GM21576 (cell line): ENCODE results near the gene RIPOR3.
"Not testable (repeated sequence)": the region's sequence is repeated elsewhere in the genome, so short reads cannot be mapped to it uniquely, and the experiment has no call there.

Experiments
- ATAC-seq: cut with Tn5 transposase; IDR thresholded peaks from one replicate; pipeline ENCODE4 v1.9.1; 2021; ENCODE audit warnings: mild to moderate bottlenecking, moderate library complexity; ENCODE audit not compliant: unreplicated experiment

The RIPOR3 gene

DNA sequence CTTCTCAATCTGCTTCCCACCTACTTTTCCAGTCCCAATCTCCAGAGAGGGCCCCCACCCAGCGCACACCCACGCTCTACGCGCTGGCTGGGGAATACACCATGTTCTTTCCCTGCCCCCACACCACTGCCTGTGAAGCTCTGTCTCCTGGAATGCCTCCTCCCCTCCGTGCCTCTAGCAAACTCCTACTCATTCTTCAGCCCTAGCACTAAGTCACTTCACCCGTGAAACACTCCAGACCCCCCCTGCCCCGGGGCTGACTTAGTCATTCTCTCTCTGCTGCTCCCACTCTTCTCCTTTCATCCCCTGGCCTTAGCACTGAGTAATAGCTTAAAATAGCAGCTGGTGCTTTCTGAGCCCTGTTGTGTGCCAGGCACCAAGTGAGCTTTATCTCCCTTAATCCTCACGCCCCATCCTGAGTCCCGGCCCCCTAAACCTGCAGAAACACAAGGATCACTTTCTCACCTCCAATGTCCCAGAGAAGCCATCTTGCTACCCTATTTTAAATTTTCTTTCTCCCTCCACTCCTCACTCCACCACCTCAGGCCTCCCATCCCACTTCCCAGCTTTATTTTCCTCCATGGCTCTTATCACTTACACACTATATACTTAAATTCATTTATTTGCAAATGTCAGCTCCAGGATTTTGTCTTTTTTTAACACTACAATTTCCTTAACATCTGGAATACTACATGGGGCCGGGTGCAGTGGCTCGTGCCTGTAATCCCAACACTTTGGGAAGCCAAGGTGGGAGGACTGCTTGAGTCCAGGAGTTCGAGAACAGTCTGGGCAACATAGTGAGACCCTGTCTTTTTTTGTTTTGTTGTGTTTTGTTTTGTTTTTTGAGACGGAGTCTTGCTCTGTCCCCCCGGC is 33.7 kb upstream of the RIPOR3 start:
- ATAC-seq: no peak

DNA sequence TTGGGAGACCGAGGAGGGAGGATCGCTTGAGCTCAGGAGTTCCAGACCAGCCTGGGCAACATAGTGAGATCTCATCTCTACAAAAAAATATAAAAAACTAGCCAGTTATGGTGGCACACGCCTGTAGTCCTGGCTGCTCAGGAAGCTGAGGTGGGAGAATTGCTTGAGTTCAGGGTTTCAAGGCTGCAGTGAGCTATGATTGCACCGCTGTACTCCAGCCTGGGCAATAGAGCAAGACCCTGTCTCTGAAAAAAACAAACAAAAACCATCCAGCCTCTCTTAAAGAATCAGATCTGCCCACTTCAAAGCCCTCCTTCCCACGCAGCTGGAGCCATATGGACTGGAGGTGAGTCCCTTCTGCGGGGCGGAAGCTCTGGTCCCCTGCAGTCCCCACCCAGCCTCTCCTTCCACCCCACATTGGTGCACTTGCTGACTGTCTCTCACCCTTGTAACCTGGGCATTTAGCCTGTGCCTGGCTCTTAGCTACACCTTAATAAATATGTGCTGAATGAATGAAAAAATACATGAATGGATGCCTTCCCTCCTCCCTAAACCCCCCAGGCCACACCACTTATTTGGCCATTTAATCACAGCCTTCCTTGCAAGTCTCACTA is 32.9 kb upstream of the RIPOR3 start:
- ATAC-seq: no peak

DNA sequence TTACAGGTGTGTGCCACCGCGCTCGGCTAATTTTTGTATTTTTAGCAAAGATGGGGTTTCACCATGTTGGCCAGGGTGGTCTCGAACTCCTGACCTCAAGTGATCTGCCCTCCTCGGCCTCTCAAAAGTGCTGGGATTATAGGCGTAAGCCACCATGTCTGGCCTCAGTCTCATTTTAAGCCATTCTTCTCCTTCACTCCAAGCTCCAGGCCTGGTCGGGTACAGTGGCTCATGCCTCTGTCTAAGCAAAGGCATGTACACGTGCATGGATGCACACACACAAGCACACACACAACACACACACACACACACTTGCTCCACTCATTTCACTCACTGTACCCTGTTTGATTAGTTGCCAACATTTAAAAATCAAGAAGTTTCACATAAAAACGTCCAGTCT is 32.3 kb upstream of the RIPOR3 start:
- no peak for ATAC-seq

DNA sequence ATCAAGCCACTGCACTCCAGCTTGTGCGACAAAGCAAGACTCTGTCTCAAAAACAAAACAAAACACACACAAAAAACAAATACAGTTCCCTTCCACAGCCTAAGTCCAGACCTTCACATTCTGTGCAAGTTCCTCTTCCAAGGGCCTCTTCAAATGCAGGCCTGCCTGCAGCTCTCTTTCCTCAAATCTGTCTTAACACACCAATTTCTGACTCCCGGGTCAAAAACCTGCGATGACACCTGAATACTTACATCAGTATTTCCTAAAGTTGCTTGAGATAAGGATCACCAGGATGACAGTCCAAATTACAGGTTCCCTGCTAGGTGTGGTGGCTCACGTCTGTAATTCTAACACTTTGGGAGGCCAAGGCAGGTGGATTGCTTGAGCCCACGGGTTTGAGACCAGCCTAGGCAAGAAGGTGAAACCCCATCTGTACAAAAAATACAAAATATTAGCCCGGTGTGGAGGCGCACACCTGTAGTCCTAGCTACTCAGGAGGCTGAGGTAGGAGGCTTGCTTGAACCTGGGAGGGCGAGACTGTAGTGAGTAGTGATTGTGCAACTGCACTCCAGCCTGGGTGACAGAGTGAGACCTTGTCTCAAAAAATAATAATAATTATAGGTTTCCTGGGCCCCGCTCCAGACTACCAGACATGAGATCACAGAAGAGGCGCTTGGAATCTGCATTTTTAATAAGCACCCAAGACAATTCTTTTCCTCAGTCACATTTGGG is 31.2 kb upstream of the RIPOR3 start:
- no peak for ATAC-seq

DNA sequence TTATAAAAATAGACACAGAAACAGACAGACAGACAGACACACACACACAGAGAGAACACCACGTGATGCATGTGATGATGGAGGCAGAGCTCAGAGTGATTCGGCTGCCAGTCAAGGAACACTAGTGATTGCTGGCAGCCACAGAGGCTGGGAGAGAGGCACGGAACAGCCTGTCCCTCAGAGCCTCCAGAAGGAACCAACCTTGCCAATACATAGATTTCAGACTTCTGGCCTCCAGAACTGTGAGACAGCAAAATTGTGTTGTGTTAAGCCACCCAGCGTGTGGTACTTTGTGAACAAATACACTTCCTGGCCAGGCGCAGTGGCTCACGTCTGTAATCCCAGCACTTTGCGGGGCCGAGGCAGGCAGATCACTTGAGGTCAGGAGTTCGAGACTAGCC is 30.5 kb upstream of the RIPOR3 start:
- ATAC-seq: no peak

DNA sequence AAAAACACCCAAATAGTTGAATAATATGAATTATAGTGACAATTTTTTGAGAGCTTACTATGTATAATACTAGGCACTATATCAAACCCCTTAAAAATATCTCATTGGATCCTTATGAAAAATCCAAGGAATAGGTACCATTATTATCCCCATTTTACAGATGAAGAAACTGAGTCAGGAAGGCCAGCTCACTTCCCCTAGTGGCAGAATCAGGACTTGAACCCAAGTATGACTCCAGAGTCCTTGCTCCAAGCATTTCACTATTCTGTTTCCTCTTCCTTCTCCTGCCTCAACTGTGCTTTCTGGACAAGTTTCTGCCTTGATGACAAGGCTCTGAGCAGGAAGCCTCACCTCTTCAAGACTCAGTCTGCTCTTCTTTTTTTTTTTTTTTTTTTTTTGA is 29.2 kb upstream of the RIPOR3 start:
- no peak for ATAC-seq

DNA sequence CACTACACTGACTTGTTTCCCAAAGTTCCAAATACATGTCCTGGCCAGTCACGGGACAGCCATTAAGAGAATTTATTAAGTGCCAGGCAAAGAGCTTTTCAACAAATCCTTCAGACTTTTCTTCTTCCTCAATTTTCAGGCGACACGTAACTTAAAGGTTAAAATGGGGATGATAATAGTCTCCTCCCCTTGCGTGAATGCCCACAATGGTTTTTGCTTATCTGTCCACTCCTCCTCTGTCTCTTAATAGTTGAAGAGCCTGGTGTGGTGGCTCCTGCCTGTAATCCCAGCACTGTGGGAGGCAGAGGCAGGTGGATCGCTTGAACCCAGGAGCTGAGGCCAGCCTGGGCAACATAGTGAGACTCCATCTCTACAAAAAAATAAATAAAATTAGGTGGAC is 28.7 kb upstream of the RIPOR3 start:
- ATAC-seq: no peak

DNA sequence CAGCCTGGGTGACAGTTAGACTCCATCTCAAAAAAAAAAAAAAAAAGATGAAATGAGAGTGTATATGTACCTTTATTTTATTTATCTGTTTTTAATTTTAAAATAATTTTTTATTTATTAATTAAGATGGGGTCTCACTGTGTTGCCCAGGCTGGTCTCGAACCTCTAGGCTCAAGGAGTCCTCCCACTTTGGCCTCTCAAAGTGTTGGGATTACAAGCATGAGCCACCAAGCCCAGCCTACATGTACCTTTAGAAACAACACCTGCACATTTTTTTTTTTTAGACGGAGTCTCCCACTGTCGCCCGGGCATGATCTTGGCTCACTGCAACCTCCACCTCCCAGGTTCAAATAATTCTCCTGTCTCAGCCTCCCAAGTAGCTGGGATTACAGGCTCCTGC is 28.0 kb upstream of the RIPOR3 start:
- no peak for ATAC-seq

DNA sequence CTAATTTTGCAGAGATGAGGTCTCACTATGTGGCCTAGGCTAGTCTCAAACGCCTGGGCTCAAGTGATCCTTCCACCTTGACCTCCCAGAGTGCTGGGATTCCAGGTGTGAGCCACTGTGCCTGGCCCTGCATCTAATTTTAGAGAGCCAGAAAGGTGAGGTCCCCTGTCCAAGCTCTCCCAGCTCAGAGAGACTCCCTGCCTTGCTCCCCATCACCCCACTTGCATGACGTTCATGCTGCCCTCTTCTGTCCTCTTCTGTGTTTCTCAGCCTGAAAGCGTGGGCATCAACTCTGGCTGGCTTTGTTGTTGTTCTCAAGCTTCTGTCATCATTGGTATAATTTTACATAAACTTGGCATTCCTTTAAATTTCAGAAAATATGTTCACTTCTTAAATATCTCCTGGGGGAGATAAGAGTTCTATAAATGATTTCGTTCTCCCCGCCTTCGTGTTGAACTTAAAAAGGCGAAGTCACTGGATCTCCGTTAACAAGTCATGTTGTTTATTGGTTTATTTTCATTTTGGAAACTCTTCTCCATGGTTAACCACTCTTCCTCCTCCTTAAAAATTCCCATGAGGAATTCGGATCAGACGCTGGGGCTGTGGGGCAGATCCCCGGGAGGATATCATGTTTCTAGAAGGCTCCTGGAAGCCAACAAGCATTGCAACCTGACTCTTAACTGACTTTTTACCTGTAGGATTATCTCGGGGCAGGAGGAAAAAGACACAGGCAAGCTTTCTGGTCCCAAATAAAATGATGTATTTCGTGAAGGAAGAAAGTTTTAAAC is 26.8 kb upstream of the RIPOR3 start:
- no peak for ATAC-seq

DNA sequence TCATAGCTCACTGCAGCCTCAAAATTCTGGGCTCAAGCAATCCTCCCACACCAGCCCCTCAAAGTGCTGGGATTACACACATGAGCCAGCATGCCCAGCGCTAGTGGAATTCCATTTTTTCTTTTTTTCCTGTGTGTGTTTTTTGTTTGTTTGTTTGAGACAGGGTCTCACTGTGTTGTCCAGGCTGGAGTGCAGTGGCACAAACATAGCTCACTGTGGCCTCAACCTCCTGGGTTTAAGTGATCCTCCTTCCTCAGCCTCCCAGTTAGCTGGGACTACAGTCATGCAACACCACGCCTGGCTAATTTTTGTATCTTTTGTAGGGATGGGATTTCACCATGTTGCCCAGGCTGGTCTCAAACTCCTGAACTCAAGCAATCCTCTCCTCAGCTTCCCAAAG is 26.0 kb upstream of the RIPOR3 start:
- no peak for ATAC-seq

DNA sequence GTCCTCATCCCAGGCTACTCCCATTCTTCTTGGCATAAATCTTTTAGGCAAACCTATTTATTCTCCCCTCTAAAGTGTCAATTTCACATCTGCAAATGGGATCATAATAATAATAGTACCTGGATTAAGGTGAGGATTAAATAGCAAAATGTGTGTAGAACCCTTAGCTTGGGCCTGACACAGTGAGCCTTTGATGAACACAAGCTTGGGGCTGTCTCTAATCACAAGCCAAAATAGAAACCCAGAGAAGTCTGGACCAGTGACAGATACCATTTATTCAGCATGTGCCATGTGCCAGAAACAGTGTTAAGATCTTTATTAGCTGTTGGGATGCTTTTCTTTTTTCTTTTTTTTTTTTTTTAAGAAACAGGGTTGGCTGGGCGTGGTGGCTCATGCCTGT is 25.2 kb upstream of the RIPOR3 start:
- ATAC-seq: no peak

DNA sequence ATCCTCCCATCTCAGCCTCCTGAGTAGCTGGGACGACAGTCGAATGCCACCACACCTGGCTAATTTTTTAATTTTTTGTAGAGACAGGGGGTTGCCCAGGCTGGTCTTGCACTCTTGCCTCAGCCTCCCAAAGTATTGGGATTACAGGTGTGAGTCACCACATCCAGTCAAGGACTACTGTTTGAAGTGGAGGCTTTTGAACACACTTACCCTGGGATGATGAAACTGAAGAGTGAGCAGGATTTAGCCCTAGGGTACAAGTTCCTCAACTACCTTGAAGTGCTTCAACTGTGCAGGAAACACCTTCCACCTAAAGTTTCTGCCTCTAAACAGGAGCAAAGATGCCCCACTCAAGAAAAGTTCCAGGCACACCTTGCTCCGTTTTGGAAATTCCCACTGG is 24.4 kb upstream of the RIPOR3 start:
- ATAC-seq: no peak

DNA sequence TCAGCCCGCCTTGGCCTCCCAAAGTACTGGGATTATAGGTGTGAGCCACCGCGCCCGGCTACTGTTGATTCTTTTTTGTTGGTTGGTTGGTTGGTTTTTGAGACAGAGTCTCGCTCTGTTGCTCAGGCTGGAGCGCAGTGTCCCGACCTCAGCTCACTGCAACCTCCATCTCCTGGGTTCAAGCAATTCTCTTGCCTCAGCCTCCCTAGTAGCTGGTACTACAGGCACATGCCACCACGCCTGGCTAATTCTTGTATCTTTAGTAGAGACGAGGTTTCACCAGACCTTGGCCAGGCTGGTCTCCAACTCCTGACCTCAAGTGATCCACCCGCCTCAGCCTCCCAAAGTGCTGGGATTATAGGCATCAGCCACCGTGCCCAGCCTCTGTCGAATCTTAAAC is 23.1 kb upstream of the RIPOR3 start:
- ATAC-seq: not testable (repeated sequence)

DNA sequence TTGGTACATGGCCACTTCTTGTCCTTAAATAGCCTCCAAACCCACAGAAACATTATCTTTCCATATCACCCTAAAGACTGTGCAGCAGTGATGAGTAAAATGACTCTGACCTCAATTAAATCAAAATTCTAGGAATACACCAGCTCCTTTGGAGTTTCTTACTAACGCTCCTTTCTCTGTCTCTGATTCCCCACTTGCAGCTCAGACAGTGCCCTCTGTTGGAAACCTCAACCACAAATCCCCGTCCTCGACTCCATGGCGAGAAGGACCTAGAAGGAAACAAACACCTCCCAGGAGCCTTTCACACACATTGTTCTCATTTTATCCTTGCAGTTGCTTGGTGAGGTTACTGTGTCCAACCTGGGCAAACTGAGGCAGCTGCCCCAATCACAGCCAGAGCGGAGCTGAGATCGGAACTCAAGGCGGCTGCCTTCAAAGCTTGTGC is 22.3 kb upstream of the RIPOR3 start:
- ATAC-seq: no peak

DNA sequence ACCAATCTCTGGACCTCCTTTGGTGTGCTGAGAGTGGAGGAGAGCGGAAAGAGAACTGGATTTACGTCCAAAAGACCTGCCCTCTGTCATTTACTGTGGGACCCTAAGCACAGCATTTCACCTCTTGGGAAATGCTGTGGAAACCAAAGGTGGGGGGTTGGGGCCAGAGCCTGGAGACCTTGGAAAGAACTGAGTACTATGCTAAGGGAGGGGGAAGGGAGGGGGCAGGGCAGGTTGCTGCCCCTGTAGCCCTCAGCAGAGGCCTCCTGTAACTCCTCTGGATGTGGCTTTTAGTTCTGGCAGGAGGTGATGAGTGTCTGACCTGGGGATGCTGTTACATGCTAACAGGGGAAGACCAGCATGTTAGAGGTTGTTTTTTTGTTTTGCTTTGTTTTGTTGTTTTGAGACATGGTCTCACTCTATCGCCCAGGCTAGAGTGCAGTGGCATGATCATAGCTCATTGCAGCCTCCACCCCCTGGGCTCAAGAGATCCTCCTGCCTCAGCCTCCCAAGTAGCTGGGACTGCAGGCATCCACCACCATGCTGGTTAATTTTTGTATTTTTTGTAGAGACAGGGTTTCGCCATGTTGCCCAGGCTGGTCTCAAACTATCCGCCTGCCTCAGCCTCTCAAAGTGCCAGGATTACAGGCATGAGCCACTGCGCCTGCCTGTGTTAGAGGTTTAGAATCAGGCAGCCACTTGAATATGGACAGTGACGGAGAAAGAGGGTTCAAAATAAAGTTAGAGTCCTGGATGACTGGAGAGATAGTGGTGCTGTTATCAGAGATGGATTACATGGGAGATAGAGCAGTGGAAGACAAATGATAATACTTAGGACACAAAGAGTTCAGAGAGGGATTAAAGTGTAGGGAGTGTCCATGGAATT is 21.7 kb upstream of the RIPOR3 start:
- no peak for ATAC-seq

DNA sequence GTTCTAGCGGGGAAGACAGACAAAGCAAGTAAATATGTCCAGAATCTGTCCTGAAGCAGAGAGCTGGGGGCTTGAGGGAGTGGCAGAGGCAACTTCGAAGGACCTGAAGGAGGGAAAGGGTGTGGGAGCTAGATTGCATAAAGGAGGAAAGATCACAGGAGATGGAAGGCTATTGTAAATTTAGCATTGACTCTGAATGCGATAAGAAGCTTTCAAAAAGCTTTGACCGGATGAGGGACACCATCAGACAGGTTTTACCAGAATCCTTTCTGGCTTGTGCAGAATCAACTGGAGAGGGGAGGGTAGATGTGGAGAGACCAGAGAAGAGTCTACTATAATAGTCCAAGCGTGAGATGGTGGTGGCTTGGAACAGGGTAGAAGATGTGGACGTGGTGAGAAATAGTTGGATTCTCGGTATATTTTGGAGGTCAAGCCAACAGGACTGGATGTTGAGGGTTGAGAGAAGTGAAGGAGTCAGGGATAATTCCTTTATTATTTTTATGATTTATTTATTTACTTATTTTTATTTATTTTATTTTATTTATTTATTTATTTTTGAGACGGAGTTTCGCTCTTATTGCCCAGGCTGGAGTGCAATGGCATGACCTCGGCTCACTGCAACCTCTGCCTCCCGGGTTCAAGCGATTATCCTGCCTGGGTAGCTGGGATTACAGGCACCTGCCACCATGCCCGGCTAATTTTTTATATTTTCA is 19.9 kb upstream of the RIPOR3 start:
- no peak for ATAC-seq

DNA sequence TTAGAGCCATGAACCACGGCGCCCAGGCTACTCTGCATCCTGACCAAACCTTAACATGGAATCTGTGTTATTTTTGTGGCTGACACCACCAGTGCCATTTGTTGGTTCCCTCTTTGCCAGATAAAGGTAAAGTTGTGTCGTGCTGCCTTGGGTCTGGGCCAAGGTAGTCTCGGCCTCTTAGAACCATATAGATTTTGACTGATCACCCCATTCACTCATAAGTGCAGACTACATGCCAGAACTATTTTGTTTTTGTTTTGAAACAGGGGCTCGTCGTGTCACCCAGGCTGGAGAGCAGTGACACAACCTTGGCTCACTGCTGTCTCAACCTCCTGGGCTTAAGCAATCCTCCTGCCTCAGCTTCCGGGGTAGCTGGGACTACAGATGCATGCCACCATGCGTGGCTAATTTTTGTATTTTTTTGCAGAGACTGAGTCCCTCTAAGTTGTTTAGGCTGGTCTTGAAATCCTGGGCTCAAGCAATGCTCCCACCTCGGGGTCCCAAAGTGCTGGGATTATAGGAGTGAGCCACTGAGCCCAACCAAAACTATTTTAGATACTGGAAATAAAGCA is 19.2 kb upstream of the RIPOR3 start:
- no peak for ATAC-seq

DNA sequence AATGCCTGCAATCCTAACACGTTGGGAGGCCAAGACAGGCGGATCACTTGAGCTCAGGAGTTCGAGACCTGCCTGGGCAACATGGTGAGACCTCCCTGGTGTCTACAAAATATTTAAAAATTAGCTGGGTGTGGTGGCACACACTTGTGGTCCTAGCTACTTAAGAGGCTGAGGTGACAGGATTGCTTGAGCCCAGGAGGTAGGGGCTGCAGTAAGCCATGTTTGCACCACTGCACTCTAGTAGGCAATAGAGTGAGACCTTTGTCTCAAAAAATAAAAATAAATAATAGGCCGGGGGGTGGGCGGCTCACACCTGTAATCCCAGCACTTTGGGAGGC is 18.3 kb upstream of the RIPOR3 start:
- no peak for ATAC-seq
